Activated naive CD4-positive, alpha-beta T cell treated with anti-CD3 and anti-CD28 coated beads, Interleukin-2, amount 50 U/mL, for 16 hours (primary cell): ENCODE measurements around the gene AMY2B.
"Not testable (repeated sequence)": the region's sequence is repeated elsewhere in the genome, so short reads cannot be mapped to it uniquely, and the experiment has no call there.

Source experiments
- DNase-seq: peaks from one replicate; pipeline ENCODE4 v3.0.0-alpha.2; 2020

AMY2B gene

DNA sequence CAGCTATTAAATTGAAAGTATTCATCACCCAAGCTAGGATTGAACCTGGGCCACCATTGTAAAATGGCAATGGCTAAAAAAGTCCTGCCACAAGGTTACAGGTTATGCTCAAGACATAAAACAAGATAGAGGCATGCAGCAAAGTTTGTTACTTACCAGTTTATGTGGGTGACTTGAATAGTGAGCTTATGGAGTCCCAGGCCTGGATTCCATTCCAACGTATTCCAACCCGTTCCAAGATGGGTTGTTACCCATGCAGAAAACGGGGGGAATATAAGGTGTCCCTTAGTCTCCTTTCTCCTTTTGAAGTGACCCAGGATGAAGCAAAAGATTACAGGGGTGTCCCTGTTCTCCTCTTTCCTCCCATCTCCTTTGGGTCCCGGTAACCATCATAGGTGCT is 56.0 kb downstream of the AMY2B start:
- not testable (repeated sequence) for DNase-seq
